Measurements from ENCODE around the gene CCHCR1. TPM values are rescaled to one million over a fixed set of nuclear protein-coding genes. Genes with fewer than 3 reads are reported as not detected.
A peak's percentile ranks its signal among the peaks of the same experiment; 100 is the strongest.

Gene CCHCR1
- total and polyA plus RNA-seq, 2 experiments from 2014 or later = 19.8 to 46.7 TPM

- Mint-ChIP-seq H3K27ac (peak overlapping the region; percentile 68; the same call in 1 of the 2 replicates), H3K36me3 (ENCODE audit: low read depth) (peaks cover 13% of the 10 kb centered on the region), H3K4me3 (peak overlapping the region; percentile 8; the same call in 1 of the 3 replicates), H3K9me3 (no peaks in the 10 kb centered on the region), H3K4me1 (peaks cover 57% of the 10 kb centered on the region), H3K27me3 (ENCODE audit: insufficient read depth, low read depth, poor library complexity) (peaks cover 30% of the 10 kb centered on the region)
- no peak for DNase-seq (ENCODE audit: low spot score)
- no peak for TF ChIP-seq EZH2 (IDR thresholded peaks at IDR 0.05; ENCODE audit: low read depth, unreplicated experiment)
- TF ChIP-seq ZNF331 (CRISPR knock-in tag; IDR thresholded peaks at IDR 0.05; ENCODE audit: low read depth) = no peak
- TF ChIP-seq CTCF (conservative IDR thresholded peaks at IDR 0.05; ENCODE audit: low read depth in 2 of 2) = no peak
- TF ChIP-seq CREB1 (CRISPR knock-in tag; IDR thresholded peaks at IDR 0.05; ENCODE audit: low read depth) = no peak
- no peak for TF ChIP-seq NANOG (IDR thresholded peaks at IDR 0.05; ENCODE audit: borderline replicate concordance)
- TF ChIP-seq POLR2AphosphoS5 (IDR thresholded peaks at IDR 0.05; ENCODE audit: low read depth) = no peak
- no peak for TF ChIP-seq REST (IDR thresholded peaks at IDR 0.05; ENCODE audit: unreplicated experiment)
- TF ChIP-seq ZNF114 (CRISPR knock-in tag; IDR thresholded peaks at IDR 0.05) = no peak
- no peak for TF ChIP-seq ETS1 (IDR thresholded peaks at IDR 0.05)
- TF ChIP-seq STAT1 (IDR thresholded peaks at IDR 0.05; ENCODE audit: unreplicated experiment) = no peak
- no peak overlapping the region for H2AFZ ChIP-seq
- peaks cover 36% of the 10 kb centered on the region for H3K4me1 ChIP-seq (ENCODE audit: insufficient read depth)
- ATAC-seq = no peak
- H3K27ac ChIP-seq (ENCODE audit: low read depth) = no peak overlapping the region
- no peaks in the 10 kb centered on the region for H3K36me3 ChIP-seq (ENCODE audit: insufficient read depth)
- no peak overlapping the region for H3K4me2 ChIP-seq
- no peaks in the 10 kb centered on the region for H3K9me2 ChIP-seq (ENCODE audit: insufficient read depth)
- peaks cover 14% of the 10 kb centered on the region for H3F3A ChIP-seq (replicated peaks; ENCODE audit: low read depth)
- peaks cover 21% of the 10 kb centered on the region for H3K79me2 ChIP-seq (replicated peaks; ENCODE audit: insufficient read depth)
- H3K4me3 ChIP-seq = no peak overlapping the region
- no peaks in the 10 kb centered on the region for H4K20me1 ChIP-seq (replicated peaks; ENCODE audit: insufficient read depth)
- H3K27me3 ChIP-seq (ENCODE audit: insufficient read depth) = no peaks in the 10 kb centered on the region
Observed at GRCh38 chr6:31175971-31176370, 18.4 kb upstream of the CCHCR1 start.
